ENCODE results near the gene MCMBP.

MCMBP gene

GRCh38 chr10:119862524-119862923 is 10.1 kb downstream of the MCMBP start:
- Histone ChIP-seq H3K4me1 (ENCODE audit: insufficient read depth, low read length) (no peaks in the 10 kb centered on the region; the same call in 1 of the 2 replicates), H3K4me2 (ENCODE audit: insufficient read depth, low read length) (no peak overlapping the region; the same call in 1 of the 2 replicates), H3K9ac (ENCODE audit: low read depth, low read length) (no peak overlapping the region), H2AFZ (ENCODE audit: low read depth, low read length) (no peak overlapping the region), H4K20me1 (ENCODE audit: insufficient read depth, low read length) (peaks cover 89% of the 10 kb centered on the region), H3K9me3 (ENCODE audit: insufficient read depth, low read length, severe bottlenecking) (peaks cover 12% of the 10 kb centered on the region), H3K36me3 (ENCODE audit: insufficient read depth, low read length) (peaks cover 52% of the 10 kb centered on the region), H3K4me3 (ENCODE audit: low read depth in 1 of 2, low read length in 2 of 2) (no peak overlapping the region), H3K27ac (ENCODE audit: low read length) (no peak overlapping the region), H3K27me3 (ENCODE audit: insufficient read depth, low read length, poor library complexity) (no peaks in the 10 kb centered on the region), H3K79me2 (ENCODE audit: insufficient read depth, low read length) (peaks cover 100% of the 10 kb centered on the region)
- TF ChIP-seq EZH2 (IDR thresholded peaks at IDR 0.05; ENCODE audit: borderline replicate concordance, low read depth, low read length, severe bottlenecking), result no peak
- ATAC-seq (ENCODE audit: insufficient read depth, low read depth), result no peak
- no peak for DNase-seq

DNA sequence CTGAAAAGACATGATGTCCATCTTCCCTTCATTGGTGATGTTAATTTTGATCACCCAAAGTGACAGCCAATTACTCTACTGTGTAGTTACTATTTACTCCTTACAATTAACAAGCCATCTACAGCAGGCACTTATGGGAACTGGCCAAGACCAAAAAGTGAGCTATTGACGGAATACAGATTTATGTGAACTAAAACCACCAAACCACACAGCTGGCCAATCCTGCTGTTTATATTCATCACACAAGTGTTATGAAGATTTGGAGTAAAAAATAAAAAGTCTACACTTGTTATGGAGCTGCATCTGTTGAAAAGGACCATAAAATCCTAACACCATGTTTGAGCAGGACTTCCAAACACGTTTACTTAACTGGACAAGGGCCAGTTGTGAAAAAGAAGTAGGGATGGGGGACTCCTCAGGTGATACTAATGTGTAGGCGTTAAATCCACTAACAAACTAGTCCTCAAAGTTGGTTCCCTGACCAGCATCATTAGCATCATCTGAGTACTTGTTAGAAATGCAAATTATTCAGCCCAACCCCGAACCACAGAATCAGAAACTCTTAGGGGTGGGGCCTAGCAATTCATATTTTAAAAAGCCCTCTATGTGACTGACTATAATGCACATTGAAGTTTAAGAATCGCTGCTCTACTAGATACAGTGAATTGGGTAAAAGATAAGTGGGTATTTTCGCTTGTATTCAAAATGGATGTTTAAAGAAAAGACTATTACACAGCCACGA is 11.6 kb downstream of the MCMBP start:
- DNase-seq, result no peak
- peak overlapping the region; percentile 16; the same call in 1 of the 2 replicates for H3K4me2 ChIP-seq (ENCODE audit: insufficient read depth, low read length)
- H4K20me1 ChIP-seq (ENCODE audit: insufficient read depth, low read length), result peaks cover 75% of the 10 kb centered on the region
- H2AFZ ChIP-seq (ENCODE audit: low read depth, low read length), result no peak overlapping the region
- H3K4me1 ChIP-seq (ENCODE audit: insufficient read depth, low read length), result no peaks in the 10 kb centered on the region; the same call in 1 of the 2 replicates
- peaks cover 11% of the 10 kb centered on the region for H3K9me3 ChIP-seq (ENCODE audit: insufficient read depth, low read length, severe bottlenecking)
- TF ChIP-seq, protein P1, sequence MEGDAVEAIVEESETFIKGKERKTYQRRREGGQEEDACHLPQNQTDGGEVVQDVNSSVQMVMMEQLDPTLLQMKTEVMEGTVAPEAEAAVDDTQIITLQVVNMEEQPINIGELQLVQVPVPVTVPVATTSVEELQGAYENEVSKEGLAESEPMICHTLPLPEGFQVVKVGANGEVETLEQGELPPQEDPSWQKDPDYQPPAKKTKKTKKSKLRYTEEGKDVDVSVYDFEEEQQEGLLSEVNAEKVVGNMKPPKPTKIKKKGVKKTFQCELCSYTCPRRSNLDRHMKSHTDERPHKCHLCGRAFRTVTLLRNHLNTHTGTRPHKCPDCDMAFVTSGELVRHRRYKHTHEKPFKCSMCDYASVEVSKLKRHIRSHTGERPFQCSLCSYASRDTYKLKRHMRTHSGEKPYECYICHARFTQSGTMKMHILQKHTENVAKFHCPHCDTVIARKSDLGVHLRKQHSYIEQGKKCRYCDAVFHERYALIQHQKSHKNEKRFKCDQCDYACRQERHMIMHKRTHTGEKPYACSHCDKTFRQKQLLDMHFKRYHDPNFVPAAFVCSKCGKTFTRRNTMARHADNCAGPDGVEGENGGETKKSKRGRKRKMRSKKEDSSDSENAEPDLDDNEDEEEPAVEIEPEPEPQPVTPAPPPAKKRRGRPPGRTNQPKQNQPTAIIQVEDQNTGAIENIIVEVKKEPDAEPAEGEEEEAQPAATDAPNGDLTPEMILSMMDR (IDR thresholded peaks at IDR 0.05; ENCODE audit: borderline replicate concordance, extremely low read depth, low read length, poor library complexity, severe bottlenecking), result no peak
- TF ChIP-seq EZH2 (IDR thresholded peaks at IDR 0.05; ENCODE audit: borderline replicate concordance, low read depth, low read length, severe bottlenecking), result no peak
- H3K27ac ChIP-seq (ENCODE audit: low read length), result no peak overlapping the region
- H3K36me3 ChIP-seq (ENCODE audit: insufficient read depth, low read length), result peaks cover 53% of the 10 kb centered on the region
- 0 out of 3 replicates have a peak, but pooled peaks have one; percentile 31 for ATAC-seq (ENCODE audit: insufficient read depth, low read depth)
- no peaks in the 10 kb centered on the region for H3K27me3 ChIP-seq (ENCODE audit: insufficient read depth, low read length, poor library complexity)
- peaks cover 100% of the 10 kb centered on the region for H3K79me2 ChIP-seq (ENCODE audit: insufficient read depth, low read length)
- H3K4me3 ChIP-seq (ENCODE audit: low read depth in 1 of 2, low read length in 2 of 2), result no peak overlapping the region
- H3K9ac ChIP-seq (ENCODE audit: low read depth, low read length), result no peak overlapping the region

- no peak overlapping the region for H3K9ac ChIP-seq (ENCODE audit: low read depth, low read length)
- H3K36me3 ChIP-seq (ENCODE audit: insufficient read depth, low read length), result peaks cover 51% of the 10 kb centered on the region
- no peak overlapping the region for H3K27ac ChIP-seq (ENCODE audit: low read length)
- no peak overlapping the region for H3K4me2 ChIP-seq (ENCODE audit: insufficient read depth, low read length)
- H3K4me1 ChIP-seq (ENCODE audit: insufficient read depth, low read length), result no peaks in the 10 kb centered on the region; the same call in 1 of the 2 replicates
- H3K79me2 ChIP-seq (ENCODE audit: insufficient read depth, low read length), result peaks cover 90% of the 10 kb centered on the region
- no peak for TF ChIP-seq EZH2 (IDR thresholded peaks at IDR 0.05; ENCODE audit: borderline replicate concordance, low read depth, low read length, severe bottlenecking)
- TF ChIP-seq, protein P1 (IDR thresholded peaks at IDR 0.05; ENCODE audit: borderline replicate concordance, extremely low read depth, low read length, poor library complexity, severe bottlenecking), result peak; percentile 69
- no peak for DNase-seq
- no peaks in the 10 kb centered on the region for H3K27me3 ChIP-seq (ENCODE audit: insufficient read depth, low read length, poor library complexity)
- H2AFZ ChIP-seq (ENCODE audit: low read depth, low read length), result no peak overlapping the region
- H3K4me3 ChIP-seq (ENCODE audit: low read depth in 1 of 2, low read length in 2 of 2), result no peak overlapping the region
- H3K9me3 ChIP-seq (ENCODE audit: insufficient read depth, low read length, severe bottlenecking), result peaks cover 4% of the 10 kb centered on the region
- ATAC-seq (ENCODE audit: insufficient read depth, low read depth), result peak; percentile 61; the same call in 2 of the 3 replicates
- H4K20me1 ChIP-seq (ENCODE audit: insufficient read depth, low read length), result peaks cover 66% of the 10 kb centered on the region
Observed at GRCh38 chr10:119859420-119860258, 13.0 kb downstream of the MCMBP start.
